Prostate gland (tissue), 2 donors: ENCODE results near the gene PCIF1.

ENCODE experiments used
- CTCF ChIP-seq, 4 experiments: fragments of 200-600 bp in 2 of 4; fragments of 450-650 bp in 2 of 4; sonication (generic) in 2 of 4; IDR thresholded peaks; 1 replicate in 3 of 4; 2 replicates in 1 of 4; pipeline ENCODE4 v1.5.1; 2016 to 2019; ENCODE audit warnings: antibody characterized with exemption in 4 of 4, mild to moderate bottlenecking in 2 of 4, moderate library complexity in 2 of 4
- POLR2A ChIP-seq: fragments of 450-650 bp; IDR thresholded peaks from one replicate; pipeline ENCODE4 v1.6.1; 2016; ENCODE audit warnings: antibody characterized with exemption, mild to moderate bottlenecking
- POLR2AphosphoS5 ChIP-seq: sonication (generic); formaldehyde crosslinking; IDR thresholded peaks from one replicate; pipeline ENCODE4 v1.6.1; 2017; ENCODE audit warnings: antibody characterized with exemption

- TF ChIP-seq POLR2AphosphoS5 (no peak), CTCF (IDR thresholded peaks at IDR 0.05) (no peak), POLR2A (no peak)
Measured at GRCh38 chr20:45962031-45962755, 27.7 kb downstream of the PCIF1 start.
